Skin epidermis (tissue), 12 donors: Measurements from ENCODE around the gene TSPAN8.
"Not testable (repeated sequence)": the region's sequence is repeated elsewhere in the genome, so short reads cannot be mapped to it uniquely, and the experiment has no call there.

Experiments used
- H3K27ac ChIP-seq, 21 experiments: fragments of 200-600 bp; sonication (generic) in 11 of 21; one replicate each; pipeline ENCODE4 v1.5.0; 2020; ENCODE audit warnings: mild to moderate bottlenecking in 3 of 21, inconsistent platforms in 2 of 21, moderate library complexity in 2 of 21
- H3K4me3 ChIP-seq, 7 experiments: fragments of 200-600 bp; sonication (generic) in 2 of 7; one replicate each; pipeline ENCODE4 v1.5.0; 2020; ENCODE audit warnings: inconsistent platforms in 2 of 7, mild to moderate bottlenecking in 2 of 7, moderate library complexity in 1 of 7

Gene TSPAN8

GRCh38 chr12:71135077-71135811, 22.6 kb downstream of the TSPAN8 start:
- H3K4me3 ChIP-seq: no peak overlapping the region
- no peak overlapping the region for H3K27ac ChIP-seq

- Histone ChIP-seq H3K27ac (no peak overlapping the region), H3K4me3 (no peak overlapping the region)
Observed at GRCh38 chr12:71134405-71134804, 23.4 kb downstream of the TSPAN8 start.

- Histone ChIP-seq H3K27ac (no peak overlapping the region), H3K4me3 (no peak overlapping the region)
Observed at GRCh38 chr12:71130521-71131069, 27.2 kb downstream of the TSPAN8 start.

GRCh38 chr12:71129364-71129763, 28.4 kb downstream of the TSPAN8 start:
- Histone ChIP-seq H3K4me3 (no peak overlapping the region), H3K27ac (no peak overlapping the region)

- Histone ChIP-seq H3K27ac (no peak overlapping the region), H3K4me3 (no peak overlapping the region)
Observed at GRCh38 chr12:71128191-71128788, 29.5 kb downstream of the TSPAN8 start.

- no peak overlapping the region for H3K4me3 ChIP-seq
- H3K27ac ChIP-seq: no peak overlapping the region
Observed at GRCh38 chr12:71125949-71126348, 31.9 kb downstream of the TSPAN8 start.

- Histone ChIP-seq H3K4me3 (no peak overlapping the region), H3K27ac (no peak overlapping the region)
Observed at GRCh38 chr12:71125515-71125914, 32.3 kb downstream of the TSPAN8 start.

- Histone ChIP-seq H3K27ac (no peak overlapping the region), H3K4me3 (no peak overlapping the region)
Observed at GRCh38 chr12:71124835-71125460, 32.9 kb downstream of the TSPAN8 start.

- H3K27ac ChIP-seq, H3K4me3 ChIP-seq: not testable (repeated sequence)
Observed at GRCh38 chr12:71113148-71113547, 44.7 kb downstream of the TSPAN8 start.

GRCh38 chr12:71109834-71110233, 48.0 kb downstream of the TSPAN8 start:
- Histone ChIP-seq H3K4me3 (no peak overlapping the region), H3K27ac (no peak overlapping the region)

GRCh38 chr12:71108355-71108754, 49.4 kb downstream of the TSPAN8 start:
- Histone ChIP-seq H3K4me3 (no peak overlapping the region), H3K27ac (no peak overlapping the region)

GRCh38 chr12:71107936-71108335, 49.9 kb downstream of the TSPAN8 start:
- H3K4me3 ChIP-seq: no peak overlapping the region

GRCh38 chr12:71105956-71106355, 51.8 kb downstream of the TSPAN8 start:
- no peak overlapping the region for H3K27ac ChIP-seq
- H3K4me3 ChIP-seq: no peak overlapping the region

More at GRCh38 chr12:71107936-71108335, 49.9 kb downstream of the TSPAN8 start:
- no peak overlapping the region for H3K27ac ChIP-seq

GRCh38 chr12:71092290-71092689, 65.5 kb downstream of the TSPAN8 start:
- Histone ChIP-seq H3K27ac (no peak overlapping the region), H3K4me3 (no peak overlapping the region)

GRCh38 chr12:71090971-71091370, 66.8 kb downstream of the TSPAN8 start:
- Histone ChIP-seq H3K27ac (no peak overlapping the region), H3K4me3 (no peak overlapping the region)

- no peak overlapping the region for H3K27ac ChIP-seq
Observed at GRCh38 chr12:71085575-71085974, 72.2 kb downstream of the TSPAN8 start.

GRCh38 chr12:71075743-71076142, 82.1 kb downstream of the TSPAN8 start:
- no peak overlapping the region for H3K4me3 ChIP-seq
- no peak overlapping the region for H3K27ac ChIP-seq

More at GRCh38 chr12:71085575-71085974, 72.2 kb downstream of the TSPAN8 start:
- H3K4me3 ChIP-seq: no peak overlapping the region
